Hematopoietic multipotent progenitor cell treated with erythropoietin and hydrocortisone succinate and interleukin-3 and kit ligand, for 8 days (in vitro differentiated cells): ENCODE results near the gene BLOC1S5.
A peak's percentile ranks its signal among the peaks of the same experiment; 100 is the strongest.
"Not testable (repeated sequence)": the region's sequence is repeated elsewhere in the genome, so short reads cannot be mapped to it uniquely, and the experiment has no call there.

Source experiments
- DNase-seq: peaks from one replicate; pipeline ENCODE4 v3.0.0-alpha.2; 2015

BLOC1S5 gene

DNA sequence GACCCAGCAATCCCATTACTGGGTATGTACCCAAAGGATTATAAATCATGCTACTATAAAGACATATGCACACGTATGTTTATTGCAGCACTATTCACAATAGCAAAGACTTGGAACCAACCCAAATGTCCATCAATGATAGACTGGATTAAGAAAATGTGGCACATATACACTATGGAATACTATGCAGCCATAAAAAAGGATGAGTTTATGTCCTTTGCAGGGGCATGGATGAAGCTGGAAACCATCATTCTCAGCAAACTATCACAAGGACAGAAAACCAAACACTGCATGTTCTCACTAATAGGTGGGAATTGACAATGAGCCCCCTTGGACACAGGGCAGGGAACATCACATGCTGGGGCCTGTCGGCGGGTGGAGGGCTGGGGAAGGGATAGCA lies 30.1 kb downstream of the BLOC1S5 start:
- not testable (repeated sequence) for DNase-seq

GRCh38 chr6:8030920-8031319 lies 33.3 kb downstream of the BLOC1S5 start:
- DNase-seq = no peak

- DNase-seq = no peak
Observed at GRCh38 chr6:8029243-8029870, 34.8 kb downstream of the BLOC1S5 start.

DNA sequence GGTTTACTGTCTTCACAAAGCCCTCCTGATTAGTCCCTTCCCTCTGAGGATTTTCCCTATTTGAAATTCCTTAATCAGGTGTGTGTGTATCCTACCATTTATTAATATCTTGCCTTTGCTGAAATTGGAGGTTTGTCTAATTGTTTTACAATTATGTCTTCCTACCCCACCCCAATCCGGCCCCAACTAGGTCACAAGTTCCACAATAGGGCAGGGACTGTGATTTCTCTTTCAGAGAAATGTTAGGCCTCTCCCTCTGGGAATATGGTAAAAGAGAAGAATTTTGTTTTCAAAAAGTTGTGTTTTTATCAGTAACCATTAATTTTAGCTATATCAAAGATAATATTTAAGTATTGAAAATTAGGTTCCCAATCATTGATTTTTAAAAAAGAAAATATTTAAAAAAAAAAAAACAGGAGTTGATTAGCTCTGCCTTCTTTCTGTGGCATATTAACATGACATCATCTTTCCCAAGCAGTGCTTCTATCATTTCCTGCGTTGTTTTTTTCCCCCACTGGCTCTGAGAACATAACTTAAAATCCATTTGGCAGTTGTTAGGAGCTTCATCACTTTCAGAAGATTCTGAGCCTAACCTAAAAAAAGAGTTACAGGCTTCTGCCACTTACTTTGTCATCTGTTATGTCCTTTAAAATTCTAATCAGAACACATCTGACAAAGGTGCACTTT lies 36.1 kb downstream of the BLOC1S5 start:
- DNase-seq = no peak

- DNase-seq = no peak
Observed at GRCh38 chr6:8026800-8027199, 37.4 kb downstream of the BLOC1S5 start.

DNA sequence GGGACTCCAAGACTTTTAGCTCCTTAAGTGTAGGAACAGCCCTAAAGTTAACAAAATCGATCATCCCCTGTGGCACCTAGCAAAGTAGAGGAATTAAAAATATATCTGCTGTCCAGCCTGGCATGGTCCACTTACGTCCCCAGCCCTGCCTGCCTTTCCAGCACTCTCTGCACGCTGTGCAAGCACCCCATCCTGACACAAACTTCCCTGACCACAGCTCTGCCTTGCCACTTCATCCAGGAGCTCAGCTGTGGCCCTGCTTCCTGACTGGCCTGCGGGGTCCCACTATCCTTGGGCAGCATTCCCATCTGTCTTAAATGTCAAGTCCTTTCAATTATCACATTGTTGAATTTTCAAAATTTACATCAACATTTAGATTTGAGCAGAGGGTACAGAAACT lies 39.0 kb downstream of the BLOC1S5 start:
- DNase-seq = no peak

DNA sequence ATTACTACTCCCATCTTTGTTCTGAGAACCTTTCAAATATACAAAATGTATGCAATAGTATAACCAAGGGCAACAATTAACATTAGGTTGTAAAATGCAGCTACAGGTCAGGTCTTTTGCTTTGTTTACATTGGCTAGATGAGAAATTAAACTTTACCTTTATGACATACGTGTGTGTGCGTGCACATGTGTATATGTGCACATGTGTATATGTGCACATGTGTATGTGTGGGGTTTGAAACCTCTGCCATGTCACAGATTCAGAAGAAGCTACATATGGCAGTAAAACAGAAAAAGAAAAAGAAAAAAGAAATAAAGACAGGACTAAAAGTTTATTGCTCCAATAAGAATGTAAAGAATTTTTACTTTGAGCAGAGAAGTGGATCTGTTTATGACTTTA lies 40.6 kb downstream of the BLOC1S5 start:
- DNase-seq = no peak

- no peak for DNase-seq
Observed at GRCh38 chr6:8020083-8020482, 44.1 kb downstream of the BLOC1S5 start.

GRCh38 chr6:8017705-8018104 lies 46.5 kb downstream of the BLOC1S5 start:
- no peak for DNase-seq

DNA sequence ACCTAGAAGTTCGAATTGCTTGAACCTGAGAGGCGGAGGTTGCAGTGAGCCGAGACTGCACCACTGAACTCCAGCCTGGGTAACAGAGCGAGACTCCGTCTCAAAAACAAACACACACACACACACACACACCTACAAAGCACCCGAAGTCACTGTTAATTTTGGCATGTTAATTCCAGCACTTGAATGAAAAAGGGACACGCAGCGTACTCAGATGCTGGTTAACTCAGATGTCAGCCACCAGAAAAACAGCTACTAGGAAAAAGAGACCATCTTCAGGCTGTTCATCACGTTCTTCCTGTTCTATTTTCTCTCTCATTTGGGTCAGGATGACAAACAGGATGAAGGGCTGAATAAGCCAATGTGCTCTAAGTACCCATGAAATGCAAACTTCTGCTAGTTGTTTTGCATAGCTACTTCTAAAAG lies 46.9 kb downstream of the BLOC1S5 start:
- DNase-seq = no peak

DNA sequence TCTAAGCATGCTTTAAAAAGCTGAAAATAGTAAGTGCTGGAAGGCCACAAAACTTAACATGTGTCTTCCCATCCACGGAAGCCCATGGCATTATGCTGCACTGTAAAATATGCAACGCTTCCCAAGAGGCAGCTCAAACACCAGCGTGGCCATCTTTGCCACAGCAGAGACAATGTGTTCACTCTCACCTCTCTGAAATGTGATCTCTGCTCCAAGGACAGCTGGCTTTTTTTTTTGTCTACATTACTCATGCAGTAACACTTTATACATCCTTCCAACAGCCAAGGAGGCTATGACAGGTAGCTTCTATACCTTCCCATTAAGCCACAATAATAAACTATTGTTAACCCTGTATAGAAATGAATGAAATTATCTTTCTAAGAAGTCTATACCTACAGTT lies 49.2 kb downstream of the BLOC1S5 start:
- no peak for DNase-seq

DNA sequence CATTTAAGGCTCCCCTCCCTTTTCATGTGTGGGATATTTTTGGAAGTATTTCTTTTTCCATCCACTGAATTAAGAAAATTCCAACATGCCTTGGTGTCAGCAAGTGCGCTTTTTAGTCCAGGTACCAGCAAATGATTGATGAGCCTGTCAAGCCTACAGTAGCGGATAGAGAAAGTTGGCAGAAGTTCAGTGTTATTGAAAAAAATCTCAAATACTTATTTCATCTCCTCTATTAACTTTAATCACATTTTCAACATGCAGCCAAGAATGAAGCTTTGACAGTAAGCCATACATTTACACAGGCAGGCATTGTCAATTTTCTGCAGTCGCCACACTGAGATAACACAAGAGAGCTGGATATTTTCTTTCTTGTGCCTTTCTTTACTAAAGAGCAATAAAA lies 50.4 kb downstream of the BLOC1S5 start:
- DNase-seq = no peak

DNA sequence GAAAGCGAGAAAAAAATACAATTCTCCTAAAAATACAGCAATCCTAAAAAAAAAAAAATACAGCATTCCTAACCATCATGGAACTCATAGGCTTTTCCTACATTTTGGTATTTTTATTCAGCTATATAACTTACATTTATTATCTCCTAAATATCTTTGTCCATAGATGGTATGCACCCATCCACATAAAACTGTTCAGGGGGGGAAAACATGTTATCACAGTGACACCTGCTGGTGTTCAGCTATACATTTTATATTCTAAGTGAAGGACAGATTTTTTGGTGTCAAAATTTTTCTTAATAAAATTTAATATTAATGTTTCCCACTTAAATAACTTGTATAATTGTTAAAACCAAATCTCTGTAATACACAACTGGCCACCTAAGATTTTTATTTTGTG lies 58.0 kb downstream of the BLOC1S5 start:
- peak; percentile 71 for DNase-seq

- no peak for DNase-seq
Observed at GRCh38 chr6:8005136-8005535, 59.1 kb downstream of the BLOC1S5 start.

DNA sequence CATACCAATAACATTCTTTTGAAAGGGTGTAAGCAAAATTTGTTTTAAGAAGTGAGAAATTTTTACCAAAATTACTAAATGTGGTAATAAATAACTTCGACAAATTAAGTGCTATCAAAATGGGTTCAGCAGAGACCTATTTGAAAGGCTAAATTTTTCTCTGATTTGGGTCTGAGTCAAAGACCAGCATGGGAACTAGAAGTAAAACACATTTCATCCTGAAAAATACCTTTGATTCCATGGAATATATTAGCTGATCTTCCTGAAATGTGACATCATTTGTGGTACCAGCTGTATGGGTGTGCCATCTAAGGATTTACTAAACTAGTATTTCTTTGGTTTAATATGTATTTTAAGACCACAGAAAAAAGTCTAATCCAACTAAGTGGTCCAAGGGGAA lies 63.6 kb downstream of the BLOC1S5 start:
- no peak for DNase-seq

- no peak for DNase-seq
Observed at GRCh38 chr6:8000188-8000596, 64.0 kb downstream of the BLOC1S5 start.

- DNase-seq = no peak
Observed at GRCh38 chr6:7999201-7999600, 65.0 kb downstream of the BLOC1S5 start.

- DNase-seq = no peak
Observed at GRCh38 chr6:7998103-7998725, 66.0 kb downstream of the BLOC1S5 start.

DNA sequence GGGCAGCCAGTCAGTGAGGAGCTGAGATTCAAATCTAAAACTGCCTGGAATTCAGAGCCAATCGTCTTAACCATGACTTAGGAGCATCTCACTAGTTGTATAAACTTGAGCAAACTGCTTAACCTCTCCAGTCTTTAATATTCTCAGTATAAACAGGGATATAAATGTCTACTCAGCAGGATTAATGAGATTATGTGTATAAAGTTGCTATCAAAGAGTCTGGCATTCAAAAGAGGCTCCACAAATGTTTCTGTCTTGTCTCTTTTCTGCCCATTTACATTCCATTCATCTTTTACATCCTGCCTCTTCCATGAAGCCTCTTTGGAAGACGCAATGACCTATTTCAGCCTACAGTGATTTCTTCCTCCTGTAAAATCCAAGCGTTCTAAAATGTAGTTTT lies 66.9 kb downstream of the BLOC1S5 start:
- no peak for DNase-seq

DNA sequence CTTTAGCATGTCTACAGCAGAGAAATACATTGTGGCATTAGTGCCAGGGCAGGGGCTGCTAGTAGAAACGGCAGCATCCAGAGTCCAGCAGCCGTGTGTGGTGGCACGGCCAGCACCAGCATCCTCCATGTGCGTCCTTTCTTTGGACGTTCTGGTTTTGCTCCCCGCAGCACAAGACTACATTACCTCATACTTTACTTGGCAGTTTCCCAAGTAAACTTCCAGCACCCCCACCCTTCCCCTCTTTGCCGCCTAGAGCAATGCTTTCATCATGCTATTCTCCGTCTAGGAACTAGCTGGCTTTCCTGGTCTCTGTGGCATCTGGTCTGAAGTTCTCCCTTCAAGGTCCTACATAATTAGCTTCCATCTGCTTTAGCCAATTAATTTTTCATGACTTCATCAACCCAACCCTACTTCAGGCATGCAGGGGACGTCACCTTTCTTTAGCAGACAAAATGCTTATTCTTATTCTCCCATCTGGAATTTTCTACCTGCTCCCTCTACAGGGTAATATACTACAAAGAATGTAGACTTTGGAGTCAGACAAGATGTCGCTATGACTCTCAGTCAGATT lies 67.6 kb downstream of the BLOC1S5 start:
- DNase-seq = no peak

- DNase-seq = peak; percentile 22
Observed at GRCh38 chr6:7993952-7994351, 70.2 kb downstream of the BLOC1S5 start.

GRCh38 chr6:7993399-7993798 lies 70.8 kb downstream of the BLOC1S5 start:
- DNase-seq = no peak

DNA sequence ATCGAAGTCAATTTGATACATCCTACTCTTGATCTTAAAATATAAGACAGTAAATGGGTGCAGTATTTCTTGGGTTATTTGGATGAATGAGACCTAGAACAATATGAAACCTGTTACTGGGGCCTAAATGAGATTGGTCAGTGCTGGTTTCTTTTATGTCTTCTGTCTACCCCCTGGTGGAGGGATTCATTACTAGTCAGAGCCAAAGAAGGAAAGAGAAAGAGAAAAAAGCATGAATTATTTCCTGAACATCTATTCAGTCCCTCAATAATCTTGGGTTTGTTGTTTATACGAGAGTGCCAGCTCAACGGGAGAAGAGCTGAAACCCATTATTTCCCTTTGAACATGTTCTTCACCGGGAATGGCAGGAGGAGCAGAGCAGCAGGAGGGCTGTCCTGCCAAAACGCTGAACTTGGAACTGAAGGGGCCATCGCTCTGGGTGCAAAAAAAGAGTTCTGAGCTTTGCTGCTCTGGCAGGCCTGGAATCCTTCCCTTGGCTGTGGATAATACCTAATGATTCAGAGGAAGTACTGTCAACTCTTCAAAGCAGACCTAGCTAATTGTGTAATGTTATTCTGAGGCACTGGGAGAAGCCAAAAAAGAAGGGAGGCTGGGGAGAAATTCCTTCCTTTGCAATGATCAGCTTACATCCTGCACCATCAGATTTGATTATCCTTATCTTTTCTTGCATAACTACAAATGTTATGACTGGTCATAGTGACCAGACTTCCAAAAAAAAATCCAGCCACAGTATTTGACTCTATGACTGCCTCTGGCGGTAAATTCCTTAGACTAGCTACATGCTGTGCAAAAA lies 72.0 kb downstream of the BLOC1S5 start:
- peak; percentile 79 for DNase-seq
